WI38 (cell line): Measurements from ENCODE around the gene DDX18.

Experiments used
- H3K4me3 ChIP-seq: 2 replicates; pipeline ENCODE4 v1.5.1; 2011; ENCODE audit warnings: low read depth, mild to moderate bottlenecking, control low read depth, low read length
- TF ChIP-seq, protein P1 (sequence below): IDR thresholded peaks from 2 replicates; pipeline ENCODE4 v1.5.1; 2012; ENCODE audit warnings: low read depth, mild to moderate bottlenecking, control low read depth, low read length

The DDX18 gene

DNA sequence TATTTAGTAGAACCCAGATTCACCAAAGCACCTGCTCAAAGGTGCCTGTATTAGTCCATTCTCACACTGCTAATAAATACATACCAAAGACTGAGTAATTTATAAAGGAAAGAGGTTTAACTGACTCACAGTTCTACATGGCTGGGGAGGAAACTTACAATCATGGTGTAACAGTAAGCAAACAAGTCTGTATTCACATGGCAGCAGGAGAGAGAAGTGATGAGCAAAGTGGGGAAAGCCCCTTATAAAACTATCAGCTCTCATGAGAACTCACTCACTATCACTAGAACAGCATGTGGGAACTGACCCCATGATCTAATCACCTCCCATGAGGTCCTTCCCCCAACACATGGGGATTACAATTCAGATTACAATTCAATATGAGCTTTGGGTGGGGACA, 28.0 kb upstream of the DDX18 start:
- H3K4me3 ChIP-seq, result no peak overlapping the region
- TF ChIP-seq, protein P1, sequence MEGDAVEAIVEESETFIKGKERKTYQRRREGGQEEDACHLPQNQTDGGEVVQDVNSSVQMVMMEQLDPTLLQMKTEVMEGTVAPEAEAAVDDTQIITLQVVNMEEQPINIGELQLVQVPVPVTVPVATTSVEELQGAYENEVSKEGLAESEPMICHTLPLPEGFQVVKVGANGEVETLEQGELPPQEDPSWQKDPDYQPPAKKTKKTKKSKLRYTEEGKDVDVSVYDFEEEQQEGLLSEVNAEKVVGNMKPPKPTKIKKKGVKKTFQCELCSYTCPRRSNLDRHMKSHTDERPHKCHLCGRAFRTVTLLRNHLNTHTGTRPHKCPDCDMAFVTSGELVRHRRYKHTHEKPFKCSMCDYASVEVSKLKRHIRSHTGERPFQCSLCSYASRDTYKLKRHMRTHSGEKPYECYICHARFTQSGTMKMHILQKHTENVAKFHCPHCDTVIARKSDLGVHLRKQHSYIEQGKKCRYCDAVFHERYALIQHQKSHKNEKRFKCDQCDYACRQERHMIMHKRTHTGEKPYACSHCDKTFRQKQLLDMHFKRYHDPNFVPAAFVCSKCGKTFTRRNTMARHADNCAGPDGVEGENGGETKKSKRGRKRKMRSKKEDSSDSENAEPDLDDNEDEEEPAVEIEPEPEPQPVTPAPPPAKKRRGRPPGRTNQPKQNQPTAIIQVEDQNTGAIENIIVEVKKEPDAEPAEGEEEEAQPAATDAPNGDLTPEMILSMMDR, result no peak

DNA sequence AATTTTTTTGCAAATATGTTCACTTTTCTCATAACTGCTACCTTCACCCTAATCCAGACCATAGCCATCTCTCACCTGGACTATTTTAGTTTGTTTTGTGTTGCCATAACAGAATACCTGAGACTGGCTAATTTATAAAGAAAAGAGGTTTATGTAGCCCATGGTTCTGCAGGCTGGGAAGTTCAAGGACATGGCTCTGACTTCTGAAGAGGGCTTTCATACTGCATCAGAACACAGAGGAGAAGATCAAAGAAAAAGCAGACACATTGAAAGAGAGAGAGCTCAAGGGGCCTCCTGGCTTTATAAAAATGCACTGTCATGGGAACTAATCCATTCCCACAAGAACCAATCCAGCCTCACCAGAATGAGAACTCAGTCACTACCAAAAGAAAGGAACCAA, 25.0 kb upstream of the DDX18 start:
- TF ChIP-seq, protein P1, result no peak

GRCh38 chr2:117794668-117795067, 19.8 kb upstream of the DDX18 start:
- H3K4me3 ChIP-seq, result no peak overlapping the region
- TF ChIP-seq, protein P1, result no peak

More for the DNA sequence above, 25.0 kb upstream of the DDX18 start:
- no peak overlapping the region for H3K4me3 ChIP-seq

DNA sequence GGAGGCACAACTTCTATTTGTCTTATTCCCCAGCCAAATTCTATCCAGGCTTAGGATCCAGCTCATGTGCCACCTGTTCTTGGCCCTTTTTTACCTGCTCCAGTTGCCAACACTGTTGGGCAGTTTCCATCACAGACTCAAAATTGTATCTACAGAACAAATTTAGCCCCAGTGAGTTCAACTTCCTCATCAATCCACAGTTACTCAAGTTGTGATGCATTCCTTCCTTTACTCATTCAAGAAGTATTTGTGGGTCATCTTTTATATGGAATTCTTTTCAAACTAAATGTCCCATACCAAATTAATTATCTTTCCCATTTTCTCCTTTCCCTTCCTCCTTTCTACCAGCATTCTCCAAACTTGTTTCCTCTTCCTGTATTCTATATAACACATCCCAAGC, 12.7 kb upstream of the DDX18 start:
- H3K4me3 ChIP-seq, result no peak overlapping the region
- TF ChIP-seq, protein P1, result no peak

GRCh38 chr2:117803644-117804325, 10.7 kb upstream of the DDX18 start:
- H3K4me3 ChIP-seq, result peak overlapping the region; percentile 42

- TF ChIP-seq, protein P1, result no peak
- no peak overlapping the region for H3K4me3 ChIP-seq
Observed at GRCh38 chr2:117812443-117812842, 2.0 kb upstream of the DDX18 start.

- H3K4me3 ChIP-seq, result peak overlapping the region; percentile 98
- TF ChIP-seq, protein P1, result no peak
Observed at GRCh38 chr2:117815946-117816345, 1.5 kb downstream of the DDX18 start.

DNA sequence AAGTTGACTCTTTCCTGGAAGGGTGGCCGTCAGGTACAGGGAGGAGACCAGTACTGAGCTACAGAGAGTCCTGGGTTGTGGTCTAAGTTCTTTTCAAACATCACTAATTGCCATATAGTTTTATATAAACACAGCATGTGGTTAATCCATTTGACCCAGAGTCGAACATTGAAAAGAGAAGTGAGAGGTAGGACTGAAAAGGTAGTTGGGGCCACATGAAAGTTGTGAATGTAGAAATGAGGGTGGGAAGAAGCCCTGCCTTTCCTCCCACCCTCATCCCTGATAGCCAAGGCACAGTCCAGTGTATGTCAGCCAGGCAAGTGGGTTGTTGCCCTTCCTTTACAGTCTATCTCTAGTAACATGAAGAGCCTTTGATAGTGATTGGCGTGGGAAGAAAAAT, 4.4 kb downstream of the DDX18 start:
- H3K4me3 ChIP-seq, result no peak overlapping the region
- TF ChIP-seq, protein P1, result no peak
